ENCODE results near the gene ITGA2B.
"Not testable (repeated sequence)": the region's sequence is repeated elsewhere in the genome, so short reads cannot be mapped to it uniquely, and the experiment has no call there.

ITGA2B gene

DNA sequence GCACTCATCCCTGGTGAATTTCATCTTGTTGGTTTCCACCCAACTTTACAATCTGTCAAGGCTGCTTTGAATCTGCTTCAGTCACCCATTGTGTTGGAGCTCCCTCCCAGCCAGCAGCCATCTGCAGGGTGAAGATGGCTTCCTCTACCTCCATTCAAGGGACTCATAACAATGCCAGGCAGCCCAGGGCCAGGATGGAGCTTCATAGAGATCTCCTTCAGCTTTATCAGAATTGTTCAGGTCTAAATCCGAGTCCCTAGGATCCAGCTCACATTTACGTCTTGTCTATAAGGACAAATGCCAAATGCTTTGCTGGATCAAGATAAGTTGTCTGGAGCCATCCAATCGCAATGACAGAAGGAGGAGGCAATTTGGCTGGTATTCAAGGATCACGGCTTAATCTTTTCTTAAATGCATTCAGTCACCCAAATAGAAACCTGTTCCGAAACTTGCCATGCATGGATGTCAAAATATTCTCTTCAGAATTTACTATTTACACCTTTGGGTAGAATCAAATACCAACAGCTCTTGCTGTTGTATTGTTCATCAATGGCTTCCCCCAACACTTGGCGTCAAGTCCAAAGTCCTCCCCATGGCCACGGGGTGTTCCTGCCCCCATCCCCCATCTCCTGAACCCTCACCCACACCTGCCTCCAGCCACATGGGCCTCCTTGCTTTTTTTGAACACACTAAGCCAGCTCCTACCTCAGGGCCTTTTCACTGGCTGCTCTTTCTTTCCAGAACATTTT, 22.0 kb downstream of the ITGA2B start:
- H3K4me3 ChIP-seq (ENCODE audit: low read depth, low read length), result no peak overlapping the region
- in situ Hi-C loops (cut with HindIII; ENCODE audit: low sequenced_read_pairs), result no loop called here
- no peak for DNase-seq (ENCODE audit: low read depth, low spot score)
- TF ChIP-seq, protein P1, sequence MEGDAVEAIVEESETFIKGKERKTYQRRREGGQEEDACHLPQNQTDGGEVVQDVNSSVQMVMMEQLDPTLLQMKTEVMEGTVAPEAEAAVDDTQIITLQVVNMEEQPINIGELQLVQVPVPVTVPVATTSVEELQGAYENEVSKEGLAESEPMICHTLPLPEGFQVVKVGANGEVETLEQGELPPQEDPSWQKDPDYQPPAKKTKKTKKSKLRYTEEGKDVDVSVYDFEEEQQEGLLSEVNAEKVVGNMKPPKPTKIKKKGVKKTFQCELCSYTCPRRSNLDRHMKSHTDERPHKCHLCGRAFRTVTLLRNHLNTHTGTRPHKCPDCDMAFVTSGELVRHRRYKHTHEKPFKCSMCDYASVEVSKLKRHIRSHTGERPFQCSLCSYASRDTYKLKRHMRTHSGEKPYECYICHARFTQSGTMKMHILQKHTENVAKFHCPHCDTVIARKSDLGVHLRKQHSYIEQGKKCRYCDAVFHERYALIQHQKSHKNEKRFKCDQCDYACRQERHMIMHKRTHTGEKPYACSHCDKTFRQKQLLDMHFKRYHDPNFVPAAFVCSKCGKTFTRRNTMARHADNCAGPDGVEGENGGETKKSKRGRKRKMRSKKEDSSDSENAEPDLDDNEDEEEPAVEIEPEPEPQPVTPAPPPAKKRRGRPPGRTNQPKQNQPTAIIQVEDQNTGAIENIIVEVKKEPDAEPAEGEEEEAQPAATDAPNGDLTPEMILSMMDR (IDR thresholded peaks at IDR 0.05; ENCODE audit: low read depth, low read length), result no peak

DNA sequence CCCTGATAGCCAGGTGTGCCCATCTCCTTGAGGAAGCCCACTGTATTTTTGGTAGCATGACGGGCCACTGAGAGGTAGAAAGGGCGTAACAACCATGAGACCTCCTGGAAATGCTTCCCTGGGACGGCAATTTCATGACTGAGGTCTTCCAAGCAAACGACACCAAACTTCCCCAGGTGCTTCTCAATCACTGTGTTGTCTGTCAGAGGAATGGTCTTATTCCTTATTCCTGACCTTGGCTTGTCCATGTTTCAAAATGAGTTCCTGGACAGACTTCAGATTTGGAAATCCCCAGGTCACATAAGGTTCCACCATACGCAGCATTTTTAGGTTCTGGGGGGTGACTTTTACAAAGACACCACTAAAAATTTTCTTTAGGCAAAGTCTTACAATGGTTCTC, 24.4 kb downstream of the ITGA2B start:
- H3K4me3 ChIP-seq (ENCODE audit: low read depth, low read length); DNase-seq (ENCODE audit: low read depth, low spot score); in situ Hi-C loops (cut with HindIII; ENCODE audit: low sequenced_read_pairs): not testable (repeated sequence)

DNA sequence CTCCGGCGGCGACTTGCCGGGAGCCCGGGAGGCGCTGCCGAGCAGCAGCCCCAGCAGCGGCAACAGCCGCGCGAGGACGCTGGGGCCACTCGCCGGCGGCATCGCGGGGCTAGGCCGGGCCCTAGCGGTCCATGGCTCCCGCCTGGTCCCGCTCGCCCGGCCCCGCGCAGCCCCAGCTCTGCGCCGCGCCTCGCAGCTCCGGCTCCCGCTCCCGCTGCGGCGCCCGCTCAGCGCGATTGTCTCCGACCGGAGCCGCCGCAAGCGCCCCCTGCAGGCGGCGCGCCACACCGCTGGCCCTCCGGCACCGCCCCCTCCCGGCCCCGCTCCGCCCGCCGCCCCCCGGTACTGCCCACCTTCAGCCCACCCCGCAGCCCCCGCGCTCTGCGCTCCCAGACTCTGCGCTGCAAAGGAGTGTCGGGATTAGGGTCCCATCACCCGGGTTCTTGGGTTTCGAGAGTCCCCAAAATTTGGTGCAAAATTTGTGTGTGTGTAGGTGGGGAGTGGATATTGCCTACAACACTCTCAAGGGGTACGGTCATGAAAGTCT, 25.8 kb downstream of the ITGA2B start, which contains the start of gene FAM171A2:
TSS of gene FAM171A2 (minus strand) at position 241 of the 547 bp plus-strand sequence. CDS start at position 102, 139 bp downstream.
- TF ChIP-seq, protein P1 (IDR thresholded peaks at IDR 0.05; ENCODE audit: low read depth, low read length), result peak; percentile 54
- in situ Hi-C loops (cut with HindIII; ENCODE audit: low sequenced_read_pairs), result no loop called here
- H3K4me3 ChIP-seq (ENCODE audit: low read depth, low read length), result peak within 1 kb of the TSS; percentile 61
- DNase-seq (ENCODE audit: low read depth, low spot score), result peak; percentile 24

DNA sequence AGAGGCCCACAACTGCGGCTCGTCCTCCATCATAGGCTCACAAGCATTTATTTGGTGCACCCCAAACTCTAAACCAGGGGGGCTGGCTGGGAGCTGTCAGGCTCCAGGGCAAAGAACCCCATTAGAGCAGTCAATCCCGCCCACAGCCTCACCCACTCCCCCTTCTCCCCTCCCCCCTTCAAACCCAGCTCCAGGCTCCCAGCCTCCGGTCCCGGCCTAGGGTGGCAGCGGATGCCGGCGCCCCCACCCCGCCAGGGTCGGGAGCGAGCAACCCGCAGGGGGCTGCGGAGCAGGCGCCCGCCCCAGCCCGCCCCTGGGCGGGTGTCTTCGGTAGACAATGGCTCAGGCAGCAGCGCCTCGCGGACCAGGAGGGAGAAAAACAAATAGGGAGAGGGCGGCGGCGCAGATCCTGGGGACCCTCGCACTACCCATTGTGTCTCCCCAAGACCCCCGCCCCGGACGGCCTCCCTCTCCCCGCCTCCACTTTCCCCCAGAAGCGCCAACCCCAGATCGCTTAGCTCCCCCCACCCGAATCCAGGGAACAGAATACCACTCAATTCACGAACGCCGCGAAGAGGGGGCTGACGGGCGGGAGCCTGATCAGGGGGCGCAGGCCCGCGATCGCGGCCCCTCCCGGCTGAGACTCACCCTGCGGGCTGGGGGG, 26.4 kb downstream of the ITGA2B start:
- TF ChIP-seq, protein P1 (IDR thresholded peaks at IDR 0.05; ENCODE audit: low read depth, low read length), result no peak
- in situ Hi-C loops (cut with HindIII; ENCODE audit: low sequenced_read_pairs), result no loop called here
- H3K4me3 ChIP-seq (ENCODE audit: low read depth, low read length), result peak overlapping the region; percentile 61
- DNase-seq (ENCODE audit: low read depth, low spot score), result peak; percentile 14

DNA sequence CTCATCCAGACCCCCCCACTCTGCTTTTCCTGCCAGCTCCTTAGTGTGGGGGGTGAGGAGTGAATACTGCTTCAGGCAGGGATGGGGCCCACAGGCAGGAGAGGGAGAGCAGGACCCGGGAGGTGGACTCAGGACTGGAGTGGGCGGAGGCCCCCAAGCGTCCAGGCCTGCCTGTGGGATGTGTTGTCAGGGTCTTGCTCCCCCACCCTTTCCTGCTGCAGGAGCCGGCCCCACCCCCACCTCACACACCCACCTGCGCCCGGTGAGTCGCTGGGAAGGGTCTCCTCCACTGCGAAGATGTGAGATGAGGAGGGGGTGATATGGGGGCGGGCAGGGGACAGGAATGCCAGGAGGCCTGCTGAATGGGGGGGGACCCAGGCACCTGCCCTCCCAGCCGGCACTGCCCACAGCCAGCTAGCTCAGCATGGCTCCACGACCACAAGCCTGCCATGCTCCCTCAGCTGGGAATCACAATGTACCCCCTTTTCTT, 26.9 kb downstream of the ITGA2B start:
- peak overlapping the region; percentile 61 for H3K4me3 ChIP-seq (ENCODE audit: low read depth, low read length)
- no peak for DNase-seq (ENCODE audit: low read depth, low spot score)
- in situ Hi-C loops (cut with HindIII; ENCODE audit: low sequenced_read_pairs), result no loop called here
- TF ChIP-seq, protein P1 (IDR thresholded peaks at IDR 0.05; ENCODE audit: low read depth, low read length), result no peak

DNA sequence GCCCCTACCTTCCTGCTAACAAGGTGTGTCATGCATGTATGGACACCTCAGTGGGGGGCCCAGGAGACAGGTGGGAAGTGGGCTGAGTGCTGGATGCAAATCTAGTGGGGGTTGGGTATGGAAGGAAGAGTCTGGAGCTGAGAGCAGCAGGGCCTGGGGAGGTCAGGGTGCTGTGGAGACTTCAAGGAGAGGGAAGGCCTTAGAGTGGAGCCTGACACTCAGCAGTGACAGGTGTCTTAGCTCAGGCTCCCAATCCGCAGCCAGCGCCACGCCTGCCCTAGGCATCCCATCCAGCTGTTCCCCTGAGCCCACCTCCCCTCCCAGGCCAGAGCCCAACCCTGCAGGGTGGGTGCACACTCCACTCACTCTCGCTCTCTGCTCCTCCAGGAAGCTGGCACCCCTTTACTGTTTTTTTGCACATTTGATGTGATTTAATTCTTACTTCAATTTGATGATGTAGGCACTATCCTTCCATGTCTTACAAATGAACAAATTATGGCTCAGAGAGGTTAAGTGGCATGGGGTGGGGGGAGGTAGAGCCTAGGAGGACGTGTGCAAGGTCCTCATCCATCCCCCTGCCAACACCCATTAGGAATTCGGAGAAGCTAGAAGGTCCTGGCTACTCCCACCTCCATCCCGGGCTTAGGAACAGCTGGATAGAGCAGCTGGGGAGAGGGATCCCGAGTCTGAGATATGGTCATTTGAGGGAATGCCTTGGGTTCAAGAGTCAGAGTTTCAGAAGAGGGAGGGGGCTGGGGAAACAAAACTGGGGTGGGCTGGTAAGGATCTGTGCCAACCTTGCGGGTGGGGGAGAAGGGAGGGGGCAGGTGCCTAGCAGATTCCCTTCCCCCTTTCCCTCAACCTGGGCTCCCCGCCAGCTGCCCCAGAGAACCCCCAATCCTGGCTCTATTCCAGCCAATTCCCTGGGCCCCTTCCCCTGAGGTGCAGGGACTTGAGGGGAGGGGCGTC, 27.9 kb downstream of the ITGA2B start:
- in situ Hi-C loops (cut with HindIII; ENCODE audit: low sequenced_read_pairs), result no loop called here
- peak overlapping the region; percentile 7 for H3K4me3 ChIP-seq (ENCODE audit: low read depth, low read length)
- no peak for DNase-seq (ENCODE audit: low read depth, low spot score)
- TF ChIP-seq, protein P1 (IDR thresholded peaks at IDR 0.05; ENCODE audit: low read depth, low read length), result no peak
